Chondrocyte (in vitro differentiated cells): ENCODE results near the gene GALR2. TPM values are rescaled to one million over a fixed set of nuclear protein-coding genes. Genes with fewer than 3 reads are reported as not detected.

Source experiments
- DNase-seq: peaks from one replicate; pipeline ENCODE4 v3.0.0; 2021; ENCODE audit warnings: mixed read lengths, low spot score
- H3K27ac Mint-ChIP-seq: one replicate; pipeline ENCODE4 v1.8.0; 2021; ENCODE audit warnings: mild to moderate bottlenecking, moderate library complexity, mixed read lengths; ENCODE audit not compliant: unreplicated experiment
- H3K27me3 Mint-ChIP-seq: 2 replicates; pipeline ENCODE4 v1.8.0; 2021; ENCODE audit warnings: low read depth, mixed read lengths
- H3K36me3 Mint-ChIP-seq: 2 replicates; pipeline ENCODE4 v1.8.0; 2021; ENCODE audit warnings: low read depth, mixed read lengths
- H3K4me1 Mint-ChIP-seq: 2 replicates; pipeline ENCODE4 v1.8.0; 2021; ENCODE audit warnings: low read depth, mild to moderate bottlenecking, mixed read lengths
- H3K4me3 Mint-ChIP-seq: one replicate; pipeline ENCODE4 v1.8.0; 2021; ENCODE audit warnings: mild to moderate bottlenecking, moderate library complexity, mixed read lengths; ENCODE audit not compliant: unreplicated experiment
- H3K9me3 Mint-ChIP-seq: 2 replicates; pipeline ENCODE4 v1.8.0; 2021; ENCODE audit warnings: low read depth, mixed read lengths
- CTCF ChIP-seq: fragments of 200-600 bp; sonication (generic); IDR thresholded peaks from 2 replicates; pipeline ENCODE4 v1.5.0; 2021; ENCODE audit warnings: antibody characterized with exemption, mild to moderate bottlenecking, moderate library complexity
- total RNA-seq: library from RNA; stranded (reverse); gene quantifications from 3 replicates; pipeline ENCODE4 v1.2.1, GENCODE V29; 2021

GALR2 gene
- total RNA-seq, 1 donor from 2014 or later = not detected

GRCh38 chr17:76065775-76066174, 8.8 kb upstream of the GALR2 start:
- Mint-ChIP-seq H3K9me3 (no peaks in the 10 kb centered on the region), H3K27ac (no peak overlapping the region), H3K36me3 (peaks cover 38% of the 10 kb centered on the region), H3K27me3 (no peaks in the 10 kb centered on the region), H3K4me3 (no peak overlapping the region), H3K4me1 (peaks cover 10% of the 10 kb centered on the region)
- TF ChIP-seq CTCF = no peak
- DNase-seq = no peak

- Mint-ChIP-seq H3K27ac (peak overlapping the region; percentile 89), H3K27me3 (peaks cover 21% of the 10 kb centered on the region), H3K4me3 (peak overlapping the region; percentile 94), H3K9me3 (no peaks in the 10 kb centered on the region), H3K4me1 (peaks cover 37% of the 10 kb centered on the region), H3K36me3 (peaks cover 8% of the 10 kb centered on the region)
- TF ChIP-seq CTCF = no peak
- DNase-seq = no peak
Measured at GRCh38 chr17:76071531-76072147, 2.9 kb upstream of the GALR2 start.

- peak within 1 kb of the TSS; percentile 89 for H3K27ac Mint-ChIP-seq
- H3K36me3 Mint-ChIP-seq = peaks cover 6% of the 10 kb centered on the region
- DNase-seq = peak; percentile 99
- H3K27me3 Mint-ChIP-seq = peaks cover 28% of the 10 kb centered on the region
- no peaks in the 10 kb centered on the region for H3K9me3 Mint-ChIP-seq
- peak within 1 kb of the TSS; percentile 94 for H3K4me3 Mint-ChIP-seq
- no peak for TF ChIP-seq CTCF
- peaks cover 37% of the 10 kb centered on the region for H3K4me1 Mint-ChIP-seq
Measured at GRCh38 chr17:76072148-76072858, 2.3 kb upstream of the GALR2 start, which contains the start of gene SRP68. Gene SRP68 (minus strand): TSS chr17:76072517. CDS start chr17:76072491, 26 bp downstream.

GRCh38 chr17:76075364-76076145, 974 bp downstream of the GALR2 start:
- H3K4me1 Mint-ChIP-seq = peaks cover 29% of the 10 kb centered on the region
- H3K36me3 Mint-ChIP-seq = peaks cover 3% of the 10 kb centered on the region
- no peaks in the 10 kb centered on the region for H3K9me3 Mint-ChIP-seq
- no peak overlapping the region for H3K27ac Mint-ChIP-seq
- no peak overlapping the region for H3K4me3 Mint-ChIP-seq
- TF ChIP-seq CTCF = peak; percentile 12
- peak; percentile 62 for DNase-seq
- H3K27me3 Mint-ChIP-seq = peaks cover 44% of the 10 kb centered on the region

- peaks cover 22% of the 10 kb centered on the region for H3K4me1 Mint-ChIP-seq
Measured at GRCh38 chr17:76076146-76076764, 1.7 kb downstream of the GALR2 start.

More at GRCh38 chr17:76076146-76076764, 1.7 kb downstream of the GALR2 start:
- Mint-ChIP-seq H3K4me3 (no peak overlapping the region), H3K9me3 (no peaks in the 10 kb centered on the region), H3K27ac (no peak overlapping the region), H3K36me3 (peaks cover 3% of the 10 kb centered on the region), H3K27me3 (peaks cover 49% of the 10 kb centered on the region)
- DNase-seq = peak; percentile 85
- no peak for TF ChIP-seq CTCF
